D721Med (cell line): Measurements from ENCODE around the gene GAS7.

Source experiments
- DNase-seq: peaks from one replicate; pipeline ENCODE4 v3.0.0; 2011; ENCODE audit warnings: low spot score; ENCODE audit not compliant: insufficient read length
- FAIRE-seq: peaks from 2 replicates; lab custom pipeline; 2011; peaks lifted over from hg19 to GRCh38; lab: Jason Lieb, UNC
- TF ChIP-seq, protein P1 (sequence below): IDR thresholded peaks from 2 replicates; pipeline ENCODE4 v1.5.1; 2012; ENCODE audit warnings: mild to moderate bottlenecking, control low read depth; ENCODE audit not compliant: insufficient read depth; ENCODE audit errors: missing control alignments

Gene GAS7

GRCh38 chr17:10195090-10195805, 3.2 kb downstream of the GAS7 start:
- no peak for FAIRE-seq
- DNase-seq: no peak
- TF ChIP-seq, protein P1, sequence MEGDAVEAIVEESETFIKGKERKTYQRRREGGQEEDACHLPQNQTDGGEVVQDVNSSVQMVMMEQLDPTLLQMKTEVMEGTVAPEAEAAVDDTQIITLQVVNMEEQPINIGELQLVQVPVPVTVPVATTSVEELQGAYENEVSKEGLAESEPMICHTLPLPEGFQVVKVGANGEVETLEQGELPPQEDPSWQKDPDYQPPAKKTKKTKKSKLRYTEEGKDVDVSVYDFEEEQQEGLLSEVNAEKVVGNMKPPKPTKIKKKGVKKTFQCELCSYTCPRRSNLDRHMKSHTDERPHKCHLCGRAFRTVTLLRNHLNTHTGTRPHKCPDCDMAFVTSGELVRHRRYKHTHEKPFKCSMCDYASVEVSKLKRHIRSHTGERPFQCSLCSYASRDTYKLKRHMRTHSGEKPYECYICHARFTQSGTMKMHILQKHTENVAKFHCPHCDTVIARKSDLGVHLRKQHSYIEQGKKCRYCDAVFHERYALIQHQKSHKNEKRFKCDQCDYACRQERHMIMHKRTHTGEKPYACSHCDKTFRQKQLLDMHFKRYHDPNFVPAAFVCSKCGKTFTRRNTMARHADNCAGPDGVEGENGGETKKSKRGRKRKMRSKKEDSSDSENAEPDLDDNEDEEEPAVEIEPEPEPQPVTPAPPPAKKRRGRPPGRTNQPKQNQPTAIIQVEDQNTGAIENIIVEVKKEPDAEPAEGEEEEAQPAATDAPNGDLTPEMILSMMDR: no peak

DNA sequence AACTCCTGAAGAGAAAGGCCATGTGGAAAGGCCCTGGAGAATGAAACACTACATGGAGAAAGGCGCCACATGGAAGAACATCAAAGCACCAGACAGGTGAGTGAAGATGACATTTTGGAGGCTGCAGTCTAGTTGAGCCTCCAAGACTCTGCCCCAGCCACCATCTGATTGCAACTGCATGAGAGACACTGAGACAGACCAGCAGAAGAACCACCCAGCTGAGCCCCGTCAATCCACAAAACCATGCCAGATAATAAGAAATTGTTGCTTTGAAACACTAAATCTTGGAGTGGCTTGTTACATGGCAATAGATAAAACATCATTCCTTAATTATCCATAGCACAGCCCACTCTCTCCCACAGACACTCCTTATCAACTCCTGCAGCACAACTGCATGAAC, 4.8 kb downstream of the GAS7 start:
- FAIRE-seq (no peak), DNase-seq (no peak)
- TF ChIP-seq, protein P1: no peak

DNA sequence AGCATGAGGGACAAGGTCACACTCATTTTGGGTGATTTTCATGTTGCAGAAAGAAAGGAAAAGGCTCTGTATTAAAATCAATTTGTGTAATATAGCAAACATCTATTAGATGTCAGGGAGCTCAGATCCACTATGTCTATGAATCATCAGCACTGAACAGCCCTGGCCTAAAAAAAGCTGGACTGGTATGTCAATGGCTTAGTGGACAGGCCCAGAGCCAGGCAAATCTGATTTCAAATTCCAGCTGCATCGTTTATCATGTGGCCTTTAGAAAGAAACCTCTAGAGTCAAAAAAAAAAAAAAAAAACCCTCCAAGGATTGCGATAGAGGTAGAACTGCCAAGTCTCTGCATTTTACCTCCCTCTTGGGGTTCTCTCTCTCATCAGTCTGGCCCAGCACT, 5.4 kb downstream of the GAS7 start:
- TF ChIP-seq, protein P1: no peak
- DNase-seq (no peak), FAIRE-seq (no peak)

DNA sequence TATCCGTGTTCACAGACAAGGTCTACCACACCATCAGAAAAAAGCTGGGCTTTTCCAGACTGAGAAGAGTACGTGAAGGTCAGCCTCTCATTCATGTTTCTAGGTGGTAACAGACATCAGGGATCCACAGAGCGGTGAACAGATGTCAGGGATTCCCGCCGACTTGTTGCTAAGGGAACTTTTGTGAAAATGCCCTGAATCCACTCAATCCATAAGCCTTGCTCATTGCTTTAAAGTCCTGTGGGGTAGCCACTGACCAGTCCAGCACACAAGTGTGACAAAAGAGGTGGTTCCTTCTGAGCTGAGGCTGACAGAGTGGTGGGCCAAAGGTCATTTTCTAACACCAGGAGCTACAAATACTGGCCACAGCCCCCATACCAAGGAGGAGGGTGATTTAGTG, 5.9 kb downstream of the GAS7 start:
- DNase-seq: no peak
- TF ChIP-seq, protein P1: no peak

GRCh38 chr17:10187456-10187855, 10.9 kb downstream of the GAS7 start:
- no peak for FAIRE-seq
- TF ChIP-seq, protein P1: no peak
- DNase-seq: no peak

More for the DNA sequence above, 5.9 kb downstream of the GAS7 start:
- FAIRE-seq: no peak

GRCh38 chr17:10186771-10187410, 11.5 kb downstream of the GAS7 start:
- FAIRE-seq (no peak), DNase-seq (no peak)
- TF ChIP-seq, protein P1: no peak
